ENCODE results near the gene AGTRAP.

AGTRAP gene

DNA sequence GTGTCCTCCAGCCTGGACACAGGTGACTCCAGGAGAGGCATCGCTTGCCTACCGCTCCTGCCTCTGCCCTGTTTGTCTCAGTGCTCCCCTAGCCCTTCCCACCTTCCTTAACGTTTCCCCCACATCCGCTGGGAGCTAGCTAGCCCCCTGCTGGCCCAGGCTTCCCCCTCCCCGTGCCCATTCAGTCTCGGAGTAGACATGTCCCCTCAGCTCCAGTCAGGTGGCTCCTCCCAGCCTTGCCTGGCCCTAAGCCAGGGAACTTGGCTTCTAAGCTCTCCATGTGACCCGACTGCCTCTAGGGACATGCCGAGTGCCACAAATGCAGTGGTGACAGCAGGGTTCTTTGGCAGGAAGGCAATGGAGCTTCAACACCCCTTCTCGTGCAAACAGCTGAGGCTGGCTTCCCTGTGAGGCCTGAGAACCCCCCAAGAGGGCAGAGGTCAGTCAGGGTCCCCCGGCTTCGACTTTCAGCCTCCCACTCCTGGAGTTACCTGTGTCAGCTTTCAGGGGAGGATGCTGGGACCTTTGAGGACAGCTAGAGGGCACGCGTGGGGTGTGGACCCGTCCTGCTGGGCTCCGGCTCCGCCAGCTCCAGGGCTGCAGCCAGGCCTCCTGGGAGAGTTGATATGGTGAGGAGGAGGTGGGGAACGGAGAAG is 28.2 kb upstream of the AGTRAP start:
- H3K27ac ChIP-seq (ENCODE audit: low read depth, low read length), result no peak overlapping the region
- no peaks in the 10 kb centered on the region for H3K4me1 ChIP-seq (ENCODE audit: control insufficient read depth, insufficient read depth, low read length, unreplicated experiment)
- no peaks in the 10 kb centered on the region for H3K36me3 ChIP-seq (ENCODE audit: insufficient read depth, low read length)
- no peak overlapping the region for H3K4me3 ChIP-seq (ENCODE audit: low read depth, low read length)
- no peak overlapping the region for H2AFZ ChIP-seq (ENCODE audit: low read length, unreplicated experiment)
- H3K27me3 ChIP-seq (ENCODE audit: insufficient read depth, low read length), result peaks cover 34% of the 10 kb centered on the region
- H3K79me2 ChIP-seq (ENCODE audit: control insufficient read depth, insufficient read depth, low read length, unreplicated experiment), result no peaks in the 10 kb centered on the region

DNA sequence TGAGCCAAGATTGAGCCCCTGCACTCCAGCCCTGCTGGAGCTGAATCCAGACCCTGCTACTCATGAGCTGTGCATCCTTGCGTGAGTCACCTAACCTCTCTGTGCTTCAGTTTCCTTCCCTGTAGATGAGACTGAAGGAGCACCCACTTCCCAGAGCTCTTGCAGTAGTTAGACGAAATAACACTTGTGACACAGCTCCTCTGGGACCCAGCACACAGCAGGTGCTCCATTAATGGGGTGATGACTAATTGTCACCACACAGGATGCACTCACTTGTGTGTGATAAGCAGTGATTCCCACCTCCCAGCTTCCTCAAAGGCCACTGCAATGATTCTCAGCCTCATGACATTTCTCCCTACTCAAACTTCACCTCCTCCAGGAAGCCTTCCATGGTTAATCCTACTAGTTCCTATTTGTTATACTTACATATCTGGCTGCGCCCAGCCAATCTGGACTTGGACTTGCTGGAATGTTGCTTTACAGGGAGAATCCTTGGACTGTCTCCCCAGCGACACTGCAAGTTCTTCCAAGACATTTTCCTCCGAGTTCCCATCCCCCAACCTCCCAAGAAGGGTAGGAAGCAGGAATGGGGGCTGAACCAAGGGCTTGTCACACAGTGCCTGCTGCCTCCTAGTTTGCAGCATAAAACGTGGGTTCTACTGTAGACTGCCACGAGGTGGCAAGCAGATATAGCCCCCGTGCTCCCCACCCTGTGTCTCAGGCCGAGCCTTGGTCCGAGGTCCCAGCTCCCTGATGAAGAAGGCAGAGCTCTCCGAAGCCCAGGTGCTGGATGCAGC is 27.2 kb upstream of the AGTRAP start:
- H3K27ac ChIP-seq (ENCODE audit: low read depth, low read length), result no peak overlapping the region
- H2AFZ ChIP-seq (ENCODE audit: low read length, unreplicated experiment), result no peak overlapping the region
- no peaks in the 10 kb centered on the region for H3K36me3 ChIP-seq (ENCODE audit: insufficient read depth, low read length)
- H3K4me1 ChIP-seq (ENCODE audit: control insufficient read depth, insufficient read depth, low read length, unreplicated experiment), result no peaks in the 10 kb centered on the region
- H3K4me3 ChIP-seq (ENCODE audit: low read depth, low read length), result no peak overlapping the region
- H3K27me3 ChIP-seq (ENCODE audit: insufficient read depth, low read length), result peaks cover 24% of the 10 kb centered on the region; the same call in 1 of the 2 replicates
- no peaks in the 10 kb centered on the region for H3K79me2 ChIP-seq (ENCODE audit: control insufficient read depth, insufficient read depth, low read length, unreplicated experiment)

DNA sequence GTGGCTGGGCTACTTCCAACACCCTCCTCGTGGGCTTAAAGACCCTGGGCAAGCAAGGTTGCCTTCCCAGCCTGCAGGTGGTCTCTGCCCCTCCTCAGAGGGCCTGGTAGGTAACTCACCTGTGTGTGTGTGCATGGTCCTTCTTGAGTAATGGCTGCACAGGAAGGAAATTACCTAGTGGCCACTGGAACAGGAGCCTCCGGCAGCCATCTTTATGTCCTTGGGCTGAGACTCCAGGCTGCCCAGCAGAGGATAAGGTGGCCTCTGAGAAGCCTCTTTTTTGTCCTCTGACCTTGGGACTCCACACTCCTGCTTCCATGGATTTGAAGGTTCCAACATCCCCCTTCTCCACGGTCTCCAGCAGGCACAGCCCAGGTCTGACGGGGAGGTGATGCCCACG is 24.4 kb upstream of the AGTRAP start:
- Histone ChIP-seq H3K4me1 (ENCODE audit: control insufficient read depth, insufficient read depth, low read length, unreplicated experiment) (no peaks in the 10 kb centered on the region), H3K27me3 (ENCODE audit: insufficient read depth, low read length) (peaks cover 8% of the 10 kb centered on the region; the same call in 1 of the 2 replicates), H3K4me3 (ENCODE audit: low read depth, low read length) (no peak overlapping the region), H2AFZ (ENCODE audit: low read length, unreplicated experiment) (no peak overlapping the region), H3K36me3 (ENCODE audit: insufficient read depth, low read length) (no peaks in the 10 kb centered on the region), H3K27ac (ENCODE audit: low read depth, low read length) (no peak overlapping the region), H3K79me2 (ENCODE audit: control insufficient read depth, insufficient read depth, low read length, unreplicated experiment) (no peaks in the 10 kb centered on the region)

DNA sequence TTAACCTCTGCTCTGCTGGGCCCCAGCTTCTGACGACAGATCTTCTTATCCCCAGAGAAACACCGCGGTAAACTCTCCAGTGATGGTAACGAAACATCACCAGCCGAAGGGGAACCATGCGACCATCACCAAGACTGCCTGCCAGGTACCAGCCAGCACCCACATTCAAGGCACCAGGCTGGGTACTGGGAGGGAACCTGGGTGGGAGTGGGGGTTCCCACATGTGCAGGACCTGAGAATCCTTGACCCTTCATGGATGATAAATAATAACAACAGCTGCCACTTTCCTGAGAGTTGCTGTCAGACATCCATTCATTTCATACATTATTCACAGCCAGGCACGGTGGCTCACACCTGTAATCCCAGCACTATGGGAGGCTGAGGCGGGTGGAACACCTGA is 23.7 kb upstream of the AGTRAP start:
- Histone ChIP-seq H3K27ac (ENCODE audit: low read depth, low read length) (no peak overlapping the region), H3K27me3 (ENCODE audit: insufficient read depth, low read length) (peaks cover 8% of the 10 kb centered on the region; the same call in 1 of the 2 replicates), H3K36me3 (ENCODE audit: insufficient read depth, low read length) (no peaks in the 10 kb centered on the region), H3K79me2 (ENCODE audit: control insufficient read depth, insufficient read depth, low read length, unreplicated experiment) (no peaks in the 10 kb centered on the region), H3K4me1 (ENCODE audit: control insufficient read depth, insufficient read depth, low read length, unreplicated experiment) (no peaks in the 10 kb centered on the region), H3K4me3 (ENCODE audit: low read depth, low read length) (no peak overlapping the region), H2AFZ (ENCODE audit: low read length, unreplicated experiment) (no peak overlapping the region)

DNA sequence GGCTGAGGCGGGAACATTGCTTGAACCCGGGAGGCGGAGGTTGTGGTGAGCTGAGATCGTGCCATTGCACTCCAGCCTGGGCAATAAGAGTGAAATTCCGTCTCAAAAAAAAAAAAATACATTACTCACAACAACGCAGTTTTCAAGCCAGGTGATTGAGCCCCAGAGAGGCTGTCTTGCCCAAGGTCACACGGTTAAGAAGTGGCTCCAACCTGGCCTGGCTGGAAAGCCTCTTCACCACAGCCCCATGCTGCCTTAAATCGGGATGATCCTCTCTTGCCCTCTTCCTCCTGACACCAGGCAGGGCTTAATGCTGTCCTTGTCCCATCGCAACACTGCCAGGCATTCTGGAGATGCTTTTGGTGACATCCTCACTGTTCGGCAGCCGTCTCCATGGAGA is 22.8 kb upstream of the AGTRAP start:
- no peaks in the 10 kb centered on the region for H3K4me1 ChIP-seq (ENCODE audit: control insufficient read depth, insufficient read depth, low read length, unreplicated experiment)
- no peak overlapping the region for H3K27ac ChIP-seq (ENCODE audit: low read depth, low read length)
- H2AFZ ChIP-seq (ENCODE audit: low read length, unreplicated experiment), result no peak overlapping the region
- H3K4me3 ChIP-seq (ENCODE audit: low read depth, low read length), result no peak overlapping the region
- H3K27me3 ChIP-seq (ENCODE audit: insufficient read depth, low read length), result peaks cover 8% of the 10 kb centered on the region; the same call in 1 of the 2 replicates
- no peaks in the 10 kb centered on the region for H3K36me3 ChIP-seq (ENCODE audit: insufficient read depth, low read length)
- no peaks in the 10 kb centered on the region for H3K79me2 ChIP-seq (ENCODE audit: control insufficient read depth, insufficient read depth, low read length, unreplicated experiment)

DNA sequence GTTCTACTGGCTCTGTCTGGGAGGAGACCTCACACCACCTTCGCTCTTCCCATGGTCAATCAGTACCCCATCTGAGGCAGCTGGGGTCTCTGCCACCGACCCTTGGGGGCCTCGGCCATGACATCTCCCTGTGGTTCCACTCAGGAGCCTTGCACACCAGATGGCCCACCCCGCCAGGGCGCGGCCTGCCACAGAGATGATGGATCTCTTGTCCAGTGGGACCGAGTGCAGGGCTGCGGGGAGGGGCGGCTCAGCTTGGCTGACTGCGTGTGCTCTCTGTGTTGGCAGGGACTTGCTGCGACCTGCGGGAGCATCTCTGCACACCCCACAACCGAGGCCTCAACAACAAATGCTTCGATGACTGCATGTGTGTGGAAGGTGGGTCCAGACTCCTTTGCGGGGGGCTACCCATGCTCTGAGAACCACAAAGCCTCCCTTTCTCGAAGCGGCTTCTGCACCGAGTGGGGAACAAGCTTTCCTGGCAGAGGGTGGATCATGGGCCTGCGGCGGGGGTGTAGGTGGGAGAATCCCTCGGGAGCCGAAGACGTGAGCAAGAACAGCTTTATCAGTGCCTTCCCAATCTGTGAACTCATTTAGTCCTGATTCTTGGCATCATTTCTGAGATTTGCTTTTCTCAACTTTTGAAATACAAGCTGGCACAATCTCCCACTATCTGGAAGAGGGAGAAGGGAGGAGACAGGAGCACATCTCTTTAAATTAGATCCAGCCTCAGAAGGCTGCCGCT is 20.9 kb upstream of the AGTRAP start:
- Histone ChIP-seq H3K79me2 (ENCODE audit: control insufficient read depth, insufficient read depth, low read length, unreplicated experiment) (no peaks in the 10 kb centered on the region), H3K27me3 (ENCODE audit: insufficient read depth, low read length) (peaks cover 4% of the 10 kb centered on the region; the same call in 1 of the 2 replicates), H3K36me3 (ENCODE audit: insufficient read depth, low read length) (no peaks in the 10 kb centered on the region), H2AFZ (ENCODE audit: low read length, unreplicated experiment) (no peak overlapping the region), H3K4me1 (ENCODE audit: control insufficient read depth, insufficient read depth, low read length, unreplicated experiment) (peaks cover 5% of the 10 kb centered on the region), H3K27ac (ENCODE audit: low read depth, low read length) (no peak overlapping the region), H3K4me3 (ENCODE audit: low read depth, low read length) (no peak overlapping the region)

DNA sequence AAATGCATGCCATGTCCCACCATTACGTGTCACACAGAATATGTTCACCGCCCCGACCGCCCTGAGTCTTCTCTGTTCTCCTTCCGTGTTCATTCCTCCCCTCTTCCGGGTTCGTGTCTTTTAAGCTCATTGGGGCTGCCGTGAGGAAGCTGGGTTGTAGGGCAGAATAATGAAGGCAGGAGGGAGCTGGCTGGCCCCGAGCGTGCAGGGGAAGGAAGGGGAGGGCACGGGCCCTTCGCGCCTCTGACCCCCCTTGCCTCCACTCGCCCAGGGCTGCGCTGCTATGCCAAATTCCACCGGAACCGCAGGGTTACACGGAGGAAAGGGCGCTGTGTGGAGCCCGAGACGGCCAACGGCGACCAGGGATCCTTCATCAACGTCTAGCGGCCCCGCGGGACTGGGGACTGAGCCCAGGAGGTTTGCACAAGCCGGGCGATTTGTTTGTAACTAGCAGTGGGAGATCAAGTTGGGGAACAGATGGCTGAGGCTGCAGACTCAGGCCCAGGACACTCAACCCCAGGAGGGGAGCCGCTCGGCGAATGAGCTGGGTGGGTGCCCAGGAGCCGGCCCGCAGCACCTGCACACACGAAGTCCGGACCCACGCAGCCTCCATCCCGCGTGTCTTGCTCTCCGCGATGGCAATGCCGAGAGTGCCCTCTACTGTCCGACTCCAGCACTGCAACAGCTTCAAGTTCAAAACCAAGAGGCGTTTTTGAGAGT is 16.5 kb upstream of the AGTRAP start:
- no peaks in the 10 kb centered on the region for H3K36me3 ChIP-seq (ENCODE audit: insufficient read depth, low read length)
- H2AFZ ChIP-seq (ENCODE audit: low read length, unreplicated experiment), result peak overlapping the region; percentile 12
- no peaks in the 10 kb centered on the region for H3K79me2 ChIP-seq (ENCODE audit: control insufficient read depth, insufficient read depth, low read length, unreplicated experiment)
- H3K27me3 ChIP-seq (ENCODE audit: insufficient read depth, low read length), result peaks cover 4% of the 10 kb centered on the region; the same call in 1 of the 2 replicates
- H3K4me1 ChIP-seq (ENCODE audit: control insufficient read depth, insufficient read depth, low read length, unreplicated experiment), result peaks cover 5% of the 10 kb centered on the region
- no peak overlapping the region for H3K27ac ChIP-seq (ENCODE audit: low read depth, low read length)
- peak overlapping the region; percentile 68 for H3K4me3 ChIP-seq (ENCODE audit: low read depth, low read length)

DNA sequence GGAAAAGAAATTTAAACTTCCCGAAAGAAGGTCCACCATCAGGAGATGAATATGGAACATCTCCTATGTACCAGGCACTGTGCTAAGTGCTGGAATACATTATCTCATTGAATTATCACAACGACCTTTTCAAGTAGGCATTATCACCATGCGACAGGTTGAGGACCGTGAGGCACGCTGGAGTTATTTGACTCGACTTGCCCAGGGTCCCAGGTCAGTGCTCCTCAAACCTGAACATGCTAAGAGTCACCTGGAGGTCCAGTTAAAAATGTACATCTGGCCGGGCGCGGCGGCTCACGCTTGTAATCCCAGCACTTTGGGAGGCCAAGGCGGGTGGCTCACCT is 15.9 kb upstream of the AGTRAP start:
- Histone ChIP-seq H3K27ac (ENCODE audit: low read depth, low read length) (no peak overlapping the region), H3K4me3 (ENCODE audit: low read depth, low read length) (no peak overlapping the region; the same call in 1 of the 2 replicates), H2AFZ (ENCODE audit: low read length, unreplicated experiment) (no peak overlapping the region)

DNA sequence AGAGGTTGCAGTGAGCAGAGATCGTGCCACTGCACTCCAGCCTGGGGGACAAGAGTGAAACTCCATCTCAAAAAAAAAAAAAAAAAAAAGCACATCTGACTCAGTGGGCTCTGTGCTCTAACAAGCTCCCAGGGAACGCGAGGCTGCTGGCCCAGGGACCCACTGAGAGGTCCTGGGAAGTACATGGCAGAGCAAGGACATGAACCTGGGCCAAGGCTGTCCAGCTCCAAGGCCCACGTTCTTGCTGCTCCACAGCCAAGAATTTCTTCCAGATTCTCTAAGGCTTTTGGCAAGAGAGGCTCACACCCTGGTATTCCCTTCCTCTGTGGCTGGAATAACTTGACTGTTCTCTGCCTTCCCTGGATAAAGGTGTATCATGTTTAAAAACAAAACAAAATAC is 15.4 kb upstream of the AGTRAP start:
- Histone ChIP-seq H3K79me2 (ENCODE audit: control insufficient read depth, insufficient read depth, low read length, unreplicated experiment) (no peaks in the 10 kb centered on the region), H3K27me3 (ENCODE audit: insufficient read depth, low read length) (peaks cover 4% of the 10 kb centered on the region; the same call in 1 of the 2 replicates), H3K4me3 (ENCODE audit: low read depth, low read length) (no peak overlapping the region), H3K36me3 (ENCODE audit: insufficient read depth, low read length) (no peaks in the 10 kb centered on the region), H2AFZ (ENCODE audit: low read length, unreplicated experiment) (no peak overlapping the region), H3K27ac (ENCODE audit: low read depth, low read length) (no peak overlapping the region), H3K4me1 (ENCODE audit: control insufficient read depth, insufficient read depth, low read length, unreplicated experiment) (peaks cover 5% of the 10 kb centered on the region)

More for the DNA sequence above, 15.9 kb upstream of the AGTRAP start:
- Histone ChIP-seq H3K27me3 (ENCODE audit: insufficient read depth, low read length) (peaks cover 4% of the 10 kb centered on the region; the same call in 1 of the 2 replicates), H3K4me1 (ENCODE audit: control insufficient read depth, insufficient read depth, low read length, unreplicated experiment) (peaks cover 5% of the 10 kb centered on the region), H3K36me3 (ENCODE audit: insufficient read depth, low read length) (no peaks in the 10 kb centered on the region), H3K79me2 (ENCODE audit: control insufficient read depth, insufficient read depth, low read length, unreplicated experiment) (no peaks in the 10 kb centered on the region)

DNA sequence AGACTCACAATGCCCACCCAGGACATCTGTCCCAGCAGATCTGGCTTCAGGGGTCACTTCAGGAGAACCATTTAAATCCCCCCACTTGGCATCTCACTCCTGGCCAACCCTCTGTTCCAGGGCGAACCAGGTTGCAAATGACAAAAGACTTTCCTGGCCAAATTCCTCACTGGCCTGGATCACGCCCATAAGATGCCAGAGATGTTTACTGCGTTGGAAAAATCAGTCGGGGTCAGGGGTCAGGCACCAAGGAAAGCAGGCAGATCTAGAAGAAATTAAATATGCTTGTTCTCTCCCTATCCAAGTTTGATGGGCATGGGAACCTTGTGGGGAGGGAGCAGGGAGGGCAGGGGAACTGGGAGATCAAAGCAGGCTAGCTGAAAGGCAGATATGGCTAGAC is 14.6 kb upstream of the AGTRAP start:
- Histone ChIP-seq H2AFZ (ENCODE audit: low read length, unreplicated experiment) (no peak overlapping the region), H3K4me1 (ENCODE audit: control insufficient read depth, insufficient read depth, low read length, unreplicated experiment) (peaks cover 5% of the 10 kb centered on the region), H3K36me3 (ENCODE audit: insufficient read depth, low read length) (no peaks in the 10 kb centered on the region), H3K79me2 (ENCODE audit: control insufficient read depth, insufficient read depth, low read length, unreplicated experiment) (no peaks in the 10 kb centered on the region), H3K27ac (ENCODE audit: low read depth, low read length) (no peak overlapping the region), H3K27me3 (ENCODE audit: insufficient read depth, low read length) (peaks cover under 1% of the 10 kb centered on the region; the same call in 1 of the 2 replicates), H3K4me3 (ENCODE audit: low read depth, low read length) (no peak overlapping the region)

All from ACC112 (cell line).